NCI-H2196 treated with DMSO at 0.1 percent for 48 hours (cell line): Measurements from ENCODE around the gene NAV3.

Experiments
- DNase-seq: peaks from one replicate; lab custom pipeline; 2025; ENCODE audit not compliant: unreplicated experiment; lab: John Stamatoyannopoulos, UW

NAV3 gene, protein sequence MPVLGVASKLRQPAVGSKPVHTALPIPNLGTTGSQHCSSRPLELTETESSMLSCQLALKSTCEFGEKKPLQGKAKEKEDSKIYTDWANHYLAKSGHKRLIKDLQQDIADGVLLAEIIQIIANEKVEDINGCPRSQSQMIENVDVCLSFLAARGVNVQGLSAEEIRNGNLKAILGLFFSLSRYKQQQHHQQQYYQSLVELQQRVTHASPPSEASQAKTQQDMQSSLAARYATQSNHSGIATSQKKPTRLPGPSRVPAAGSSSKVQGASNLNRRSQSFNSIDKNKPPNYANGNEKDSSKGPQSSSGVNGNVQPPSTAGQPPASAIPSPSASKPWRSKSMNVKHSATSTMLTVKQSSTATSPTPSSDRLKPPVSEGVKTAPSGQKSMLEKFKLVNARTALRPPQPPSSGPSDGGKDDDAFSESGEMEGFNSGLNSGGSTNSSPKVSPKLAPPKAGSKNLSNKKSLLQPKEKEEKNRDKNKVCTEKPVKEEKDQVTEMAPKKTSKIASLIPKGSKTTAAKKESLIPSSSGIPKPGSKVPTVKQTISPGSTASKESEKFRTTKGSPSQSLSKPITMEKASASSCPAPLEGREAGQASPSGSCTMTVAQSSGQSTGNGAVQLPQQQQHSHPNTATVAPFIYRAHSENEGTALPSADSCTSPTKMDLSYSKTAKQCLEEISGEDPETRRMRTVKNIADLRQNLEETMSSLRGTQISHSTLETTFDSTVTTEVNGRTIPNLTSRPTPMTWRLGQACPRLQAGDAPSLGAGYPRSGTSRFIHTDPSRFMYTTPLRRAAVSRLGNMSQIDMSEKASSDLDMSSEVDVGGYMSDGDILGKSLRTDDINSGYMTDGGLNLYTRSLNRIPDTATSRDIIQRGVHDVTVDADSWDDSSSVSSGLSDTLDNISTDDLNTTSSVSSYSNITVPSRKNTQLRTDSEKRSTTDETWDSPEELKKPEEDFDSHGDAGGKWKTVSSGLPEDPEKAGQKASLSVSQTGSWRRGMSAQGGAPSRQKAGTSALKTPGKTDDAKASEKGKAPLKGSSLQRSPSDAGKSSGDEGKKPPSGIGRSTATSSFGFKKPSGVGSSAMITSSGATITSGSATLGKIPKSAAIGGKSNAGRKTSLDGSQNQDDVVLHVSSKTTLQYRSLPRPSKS (N-terminal part only)

DNA sequence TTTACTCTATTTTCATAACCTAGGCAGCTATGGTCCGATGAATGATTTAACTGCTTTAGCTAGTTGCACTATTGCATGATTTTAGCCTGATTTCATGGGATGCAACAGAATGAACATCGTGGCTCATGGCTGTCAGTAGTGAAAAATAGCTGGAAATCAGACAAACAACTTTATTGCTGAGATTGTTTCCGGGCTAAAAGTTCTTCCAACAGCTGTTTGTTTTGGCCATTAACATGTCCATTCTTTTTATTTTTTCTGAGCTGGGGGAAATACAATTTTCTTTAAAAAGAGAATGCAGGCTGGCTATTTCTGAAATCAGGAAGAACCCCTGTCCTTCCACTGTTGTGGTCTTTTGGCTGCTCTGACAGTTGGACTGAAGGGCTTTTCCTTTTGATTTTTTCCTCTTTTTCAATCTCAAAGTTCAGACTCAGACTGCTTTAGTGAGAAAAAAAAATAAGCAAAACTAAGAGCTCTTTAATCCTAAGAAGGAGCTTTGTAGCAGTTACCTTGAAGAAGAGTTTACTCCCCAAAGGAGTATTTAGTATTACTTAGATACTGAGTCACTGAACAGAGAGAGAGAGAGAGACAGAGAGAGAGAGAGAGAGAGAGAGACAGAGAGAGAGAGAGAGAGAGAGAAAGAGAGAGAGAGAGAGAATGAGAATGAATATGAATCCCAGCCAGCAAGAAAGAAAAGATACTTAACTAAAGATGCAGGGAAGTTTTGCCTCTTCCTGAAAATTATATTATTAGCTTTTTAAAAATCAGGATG lies at the start of gene NAV3:
Gene NAV3, plus strand, starts transcription at position 312 of the 769 bp plus-strand sequence. CDS start 568 bp downstream, outside the sequence.
- no peak for DNase-seq

DNA sequence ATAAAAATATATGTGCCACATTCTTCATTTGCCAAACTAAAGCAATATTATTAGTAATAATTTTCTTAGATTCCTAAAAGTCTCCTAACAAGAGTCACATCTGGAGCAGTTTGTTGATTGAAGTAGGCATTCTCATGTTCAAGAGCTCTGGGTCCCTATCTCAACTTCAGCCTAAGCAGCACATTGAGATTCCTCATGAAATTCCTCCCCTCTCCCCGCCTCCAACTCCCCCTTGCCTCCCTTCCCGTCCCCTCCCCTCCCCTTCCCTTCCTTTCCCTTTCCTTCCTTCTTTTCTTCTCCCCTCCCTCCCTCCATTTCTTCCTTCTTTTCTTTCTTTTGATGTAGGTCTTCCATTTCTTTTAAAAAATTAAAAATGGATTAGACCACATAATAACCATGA lies 48.7 kb upstream of the NAV3 start:
- DNase-seq, result no peak

GRCh38 chr12:77782766-77783165 lies 47.9 kb upstream of the NAV3 start:
- DNase-seq, result no peak

- DNase-seq, result no peak
Observed at GRCh38 chr12:77785211-77785610, 45.5 kb upstream of the NAV3 start.

GRCh38 chr12:77786675-77787074 lies 44.0 kb upstream of the NAV3 start:
- DNase-seq, result no peak

DNA sequence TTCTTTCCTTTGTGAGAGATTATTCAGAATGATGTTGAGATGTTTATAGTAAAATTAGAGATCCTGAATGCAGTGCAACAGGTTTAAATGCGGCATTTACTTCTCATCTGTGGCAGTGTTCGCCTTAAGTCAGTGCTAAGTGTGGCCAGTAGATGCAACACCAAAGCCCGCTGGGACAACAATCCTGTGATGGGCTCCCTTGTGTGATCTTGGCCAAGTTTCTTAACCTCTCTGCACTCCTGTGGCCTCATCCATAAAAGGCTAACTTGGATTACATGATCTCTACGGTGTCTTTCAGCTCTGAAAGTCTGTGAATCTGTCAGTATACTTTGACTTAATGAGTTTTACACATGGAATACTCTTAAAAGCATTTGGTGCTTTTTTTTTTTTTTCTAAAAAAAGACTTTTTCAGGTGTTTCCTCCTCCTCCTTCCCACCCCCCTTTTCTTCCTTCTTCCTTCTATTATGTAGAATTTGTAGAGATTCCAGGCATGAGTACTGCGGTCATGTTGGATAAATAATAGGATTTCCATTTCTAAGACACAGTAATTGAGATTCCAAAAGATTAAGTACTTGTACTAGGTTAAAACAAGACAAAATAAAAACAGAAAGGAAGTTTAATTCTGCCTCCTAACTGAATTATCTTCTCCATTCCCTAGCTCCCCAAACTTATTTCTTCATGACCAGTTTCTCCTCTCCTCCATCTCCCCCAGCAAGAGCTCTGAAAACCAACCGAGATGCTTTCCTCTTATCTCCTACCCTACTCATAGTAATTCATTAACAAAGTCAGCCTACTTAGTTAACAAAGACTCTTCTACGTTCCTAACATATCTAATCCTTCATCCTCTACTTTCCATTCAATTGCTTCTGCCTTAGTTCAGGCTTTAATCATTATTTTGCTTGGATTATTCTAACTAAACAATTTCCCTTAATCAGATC lies 42.2 kb upstream of the NAV3 start:
- no peak for DNase-seq

GRCh38 chr12:77795699-77796098 lies 35.0 kb upstream of the NAV3 start:
- no peak for DNase-seq

- DNase-seq, result no peak
Observed at GRCh38 chr12:77796775-77797174, 33.9 kb upstream of the NAV3 start.

DNA sequence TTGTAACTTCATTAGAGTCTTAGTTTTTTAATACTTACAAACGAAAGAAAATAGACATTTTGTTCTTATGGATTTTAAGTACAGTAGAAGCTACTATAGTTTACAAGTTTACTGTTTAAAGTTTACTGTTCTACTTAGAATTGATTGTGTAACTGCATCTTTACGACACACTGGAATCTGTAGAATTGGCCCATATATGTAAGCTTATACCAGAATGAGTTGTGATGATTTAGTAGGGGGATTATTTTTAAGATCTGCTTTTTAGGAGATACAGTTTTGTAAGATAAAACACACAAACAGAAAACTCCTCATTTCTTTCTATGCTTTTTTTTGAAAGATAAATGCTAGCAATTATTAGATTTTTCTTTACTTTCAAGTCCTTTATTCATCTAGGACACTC lies 30.2 kb upstream of the NAV3 start:
- DNase-seq, result no peak

- DNase-seq, result no peak
Observed at GRCh38 chr12:77808534-77808933, 22.2 kb upstream of the NAV3 start.

GRCh38 chr12:77813558-77813957 lies 17.1 kb upstream of the NAV3 start:
- DNase-seq, result no peak

DNA sequence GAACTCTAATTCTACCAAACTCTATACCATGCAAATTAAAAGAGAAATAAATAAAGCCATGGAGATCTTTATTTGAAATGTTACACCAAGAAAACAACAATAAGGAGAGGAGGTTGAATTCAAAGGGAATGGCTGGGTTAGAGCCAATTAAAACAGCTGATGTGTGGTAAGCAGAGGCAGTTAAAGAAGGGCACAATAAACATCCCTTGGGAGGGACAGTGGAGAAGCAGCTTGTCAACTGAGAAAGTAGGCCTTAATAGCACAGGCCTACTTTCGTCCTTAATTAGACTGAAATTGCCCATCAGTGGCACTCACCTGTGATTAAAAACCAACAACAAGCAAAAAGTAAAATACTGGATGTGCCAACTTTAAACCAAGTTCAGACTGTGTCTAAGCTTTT lies 16.3 kb upstream of the NAV3 start:
- DNase-seq, result no peak

- DNase-seq, result no peak
Observed at GRCh38 chr12:77816196-77816595, 14.5 kb upstream of the NAV3 start.

GRCh38 chr12:77817276-77817675 lies 13.4 kb upstream of the NAV3 start:
- DNase-seq, result no peak

DNA sequence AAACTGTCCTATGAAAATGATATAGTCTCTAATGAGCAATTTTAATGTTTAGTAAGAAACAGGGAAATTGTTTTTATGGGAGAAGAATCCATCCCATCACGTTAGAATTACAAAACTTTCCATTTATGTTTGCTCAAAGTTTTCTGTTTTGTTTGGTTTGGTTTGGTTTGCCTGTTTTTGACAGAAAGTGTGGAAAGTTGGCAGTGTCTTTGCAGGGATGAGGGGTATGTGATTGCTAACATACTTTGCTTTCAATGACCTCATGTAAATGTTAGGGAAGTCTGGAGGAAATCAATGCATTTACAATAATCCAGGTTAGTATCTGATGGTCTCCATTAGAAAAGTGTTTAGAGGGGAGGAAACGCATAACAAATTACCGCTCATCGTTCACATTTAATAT lies 12.3 kb upstream of the NAV3 start:
- no peak for DNase-seq

DNA sequence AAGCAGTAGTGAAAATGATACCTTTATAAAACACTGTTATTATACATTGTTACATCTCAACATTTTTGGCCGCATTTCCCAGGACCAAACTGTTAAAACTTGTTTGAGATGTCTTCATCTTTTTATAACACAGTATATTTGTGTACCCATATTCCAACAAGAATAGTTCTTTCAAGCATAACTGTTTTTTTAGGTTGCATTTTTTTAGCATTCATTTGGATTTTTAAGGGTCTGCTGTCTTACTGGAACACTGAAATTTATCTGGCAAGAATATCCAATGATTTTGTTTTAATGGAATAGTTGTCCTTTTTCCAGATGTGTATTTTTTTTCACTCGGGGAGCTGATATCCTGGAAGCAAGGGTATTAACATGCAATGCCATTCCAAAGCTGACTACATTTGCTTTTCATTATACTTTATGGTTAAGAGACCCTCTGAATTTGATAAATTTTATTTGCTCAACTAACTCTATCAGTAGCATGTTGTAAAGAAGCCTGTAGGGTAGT lies 8.9 kb upstream of the NAV3 start:
- DNase-seq, result no peak

- DNase-seq, result no peak
Observed at GRCh38 chr12:77833329-77833728, 2.6 kb downstream of the NAV3 start.

DNA sequence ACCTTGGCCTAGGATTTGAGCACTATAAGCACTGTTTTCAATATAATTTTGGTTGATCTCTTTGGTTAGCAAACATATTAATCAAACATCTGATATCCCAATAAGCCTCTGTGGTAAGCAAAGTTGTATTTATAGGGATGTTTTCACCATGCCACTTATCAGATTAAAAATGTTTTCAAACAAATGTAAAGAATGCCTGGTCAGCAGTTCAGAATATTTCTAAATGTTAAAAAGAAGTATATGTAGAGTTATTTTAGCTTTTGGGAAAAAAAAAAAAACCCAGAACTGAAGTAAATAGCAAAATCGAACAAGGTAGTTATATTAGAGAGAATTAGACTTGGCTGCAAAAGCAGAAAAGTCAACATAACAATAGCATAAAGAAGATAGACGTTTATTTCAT lies 3.9 kb downstream of the NAV3 start:
- DNase-seq, result no peak

GRCh38 chr12:77835969-77836368 lies 5.3 kb downstream of the NAV3 start:
- DNase-seq, result no peak

DNA sequence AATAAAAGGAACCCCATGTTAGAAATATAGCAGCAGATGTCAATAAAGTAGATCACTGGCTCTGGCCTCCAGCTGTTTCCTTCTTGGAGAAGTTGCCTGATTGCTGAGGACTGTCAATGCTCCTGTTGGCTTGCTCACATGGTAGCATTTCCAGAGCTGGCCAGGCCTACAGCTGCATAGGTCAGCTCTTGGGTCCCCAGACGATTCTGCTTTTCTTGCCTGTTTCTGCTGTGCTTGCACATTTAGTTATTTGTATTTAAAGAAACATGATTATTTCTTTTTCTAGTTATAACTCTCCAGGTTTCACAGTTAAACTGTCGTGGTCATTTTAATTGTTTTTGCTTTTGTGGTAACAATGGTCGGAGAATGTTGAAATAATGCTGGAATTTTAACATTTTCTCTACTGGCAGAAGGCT lies 7.2 kb downstream of the NAV3 start:
- DNase-seq, result no peak
